ENCODE data around the gene PLEKHG5. TPM values are rescaled to one million over a fixed set of nuclear protein-coding genes. Genes with fewer than 3 reads are reported as not detected.

The PLEKHG5 gene
- total and polyA plus RNA-seq, 2 donors (not counting 1 experiment from before 2014, with no cell fraction given): 0.42 to 3.3 TPM

- Histone ChIP-seq H3K4me3 (replicated peaks in 1 of 4; ENCODE audit: control extremely low read depth in 1 of 4, insufficient read depth in 1 of 4, low read depth in 3 of 4, low read length in 4 of 4) (no peak overlapping the region), H2AFZ (ENCODE audit: low read length) (no peak overlapping the region), H4K20me1 (ENCODE audit: control insufficient read depth, extremely low read depth, insufficient read depth, low read length) (no peaks in the 10 kb centered on the region), H3K79me2 (ENCODE audit: control insufficient read depth, insufficient read depth, low read length) (no peaks in the 10 kb centered on the region), H3K36me3 (ENCODE audit: control insufficient read depth, insufficient read depth, low read length) (no peaks in the 10 kb centered on the region), H3K4me1 (ENCODE audit: control insufficient read depth, extremely low read depth, insufficient read depth, low read length) (no peaks in the 10 kb centered on the region), H3K4me2 (ENCODE audit: extremely low read depth, insufficient read depth, low read length) (no peak overlapping the region), H3K9ac (ENCODE audit: insufficient read depth, low read length) (no peak overlapping the region), H3K27me3 (ENCODE audit: control insufficient read depth, insufficient read depth, low read length) (peaks cover 18% of the 10 kb centered on the region), H3K27ac (ENCODE audit: insufficient read depth, low read length) (no peak overlapping the region), H3K9me3 (ENCODE audit: control insufficient read depth, insufficient read depth, low read depth, low read length) (no peaks in the 10 kb centered on the region)
- TF ChIP-seq CTCF (conservative IDR thresholded peaks at IDR 0.05 in 1 of 2, IDR thresholded peaks at IDR 0.05 in 1 of 2; ENCODE audit: low read depth in 1 of 2, low read length in 2 of 2) (no peak), EZH2 (IDR thresholded peaks at IDR 0.05; ENCODE audit: low read length, missing control alignments) (peak; percentile 55)
- DNase-seq (ENCODE audit: low read depth in 2 of 2): no peak
Measured at GRCh38 chr1:6498576-6499111, 7.2 kb upstream of the PLEKHG5 start.

- Histone ChIP-seq H3K9me3 (ENCODE audit: control insufficient read depth, insufficient read depth, low read depth, low read length) (no peaks in the 10 kb centered on the region), H3K9ac (ENCODE audit: insufficient read depth, low read length) (no peak overlapping the region), H3K4me2 (ENCODE audit: extremely low read depth, insufficient read depth, low read length) (peak overlapping the region; percentile 72), H3K27ac (ENCODE audit: insufficient read depth, low read length) (no peak overlapping the region), H2AFZ (ENCODE audit: low read length) (no peak overlapping the region), H4K20me1 (ENCODE audit: control insufficient read depth, extremely low read depth, insufficient read depth, low read length) (no peaks in the 10 kb centered on the region), H3K4me1 (ENCODE audit: control insufficient read depth, extremely low read depth, insufficient read depth, low read length) (no peaks in the 10 kb centered on the region), H3K4me3 (replicated peaks in 1 of 4; ENCODE audit: control extremely low read depth in 1 of 4, insufficient read depth in 1 of 4, low read depth in 3 of 4, low read length in 4 of 4) (peak overlapping the region in 3 of 4 experiments; percentile 51 to 59 (median 56)), H3K79me2 (ENCODE audit: control insufficient read depth, insufficient read depth, low read length) (no peaks in the 10 kb centered on the region), H3K27me3 (ENCODE audit: control insufficient read depth, insufficient read depth, low read length) (peaks cover 18% of the 10 kb centered on the region), H3K36me3 (ENCODE audit: control insufficient read depth, insufficient read depth, low read length) (no peaks in the 10 kb centered on the region)
- DNase-seq (ENCODE audit: low read depth in 2 of 2): no peak
- TF ChIP-seq EZH2 (IDR thresholded peaks at IDR 0.05; ENCODE audit: low read length, missing control alignments) (no peak), CTCF (conservative IDR thresholded peaks at IDR 0.05 in 1 of 2, IDR thresholded peaks at IDR 0.05 in 1 of 2; ENCODE audit: low read depth in 1 of 2, low read length in 2 of 2) (no peak)
Measured at GRCh38 chr1:6497867-6498575, 6.6 kb upstream of the PLEKHG5 start.

- Histone ChIP-seq H3K36me3 (ENCODE audit: control insufficient read depth, insufficient read depth, low read length) (no peaks in the 10 kb centered on the region), H3K27ac (ENCODE audit: insufficient read depth, low read length) (no peak overlapping the region), H3K4me1 (ENCODE audit: control insufficient read depth, extremely low read depth, insufficient read depth, low read length) (no peaks in the 10 kb centered on the region), H4K20me1 (ENCODE audit: control insufficient read depth, extremely low read depth, insufficient read depth, low read length) (no peaks in the 10 kb centered on the region), H3K9ac (ENCODE audit: insufficient read depth, low read length) (no peak overlapping the region), H3K79me2 (ENCODE audit: control insufficient read depth, insufficient read depth, low read length) (no peaks in the 10 kb centered on the region), H3K4me3 (replicated peaks in 1 of 4; ENCODE audit: control extremely low read depth in 1 of 4, insufficient read depth in 1 of 4, low read depth in 3 of 4, low read length in 4 of 4) (peak overlapping the region; percentile 43 to 59 (median 54)), H3K9me3 (ENCODE audit: control insufficient read depth, insufficient read depth, low read depth, low read length) (no peaks in the 10 kb centered on the region), H2AFZ (ENCODE audit: low read length) (peak overlapping the region; percentile 21), H3K4me2 (ENCODE audit: extremely low read depth, insufficient read depth, low read length) (peak overlapping the region; percentile 72), H3K27me3 (ENCODE audit: control insufficient read depth, insufficient read depth, low read length) (peaks cover 18% of the 10 kb centered on the region)
- TF ChIP-seq CTCF (conservative IDR thresholded peaks at IDR 0.05 in 1 of 2, IDR thresholded peaks at IDR 0.05 in 1 of 2; ENCODE audit: low read depth in 1 of 2, low read length in 2 of 2) (no peak), EZH2 (IDR thresholded peaks at IDR 0.05; ENCODE audit: low read length, missing control alignments) (no peak)
- peak; percentile 20 to 50 for DNase-seq (ENCODE audit: low read depth in 2 of 2)
Measured at GRCh38 chr1:6497215-6497866, 5.9 kb upstream of the PLEKHG5 start.
